GM12878 (cell line): ENCODE data around the gene ANO7. TPM values are rescaled to one million over a fixed set of nuclear protein-coding genes. Genes with fewer than 3 reads are reported as not detected.

Experiments
- ATF7 ChIP-seq: fragments of 450-650 bp; IDR thresholded peaks from 2 replicates; pipeline ENCODE4 v1.6.1; 2016; ENCODE audit warnings: low read depth, mild to moderate bottlenecking
- CEBPB ChIP-seq, 2 experiments: fragments of 150-350 bp in 1 of 2; IDR thresholded peaks; 2 replicates each; pipeline ENCODE4 v1.6.1; 2012 to 2014; ENCODE audit warnings: low read depth in 2 of 2, low read length in 2 of 2, borderline replicate concordance in 1 of 2, inconsistent platforms in 1 of 2
- E2F4 ChIP-seq: IDR thresholded peaks from 2 replicates; pipeline ENCODE4 v1.6.1; 2012; ENCODE audit warnings: low read depth, low read length, improper control_type of control experiment
- IRF3 ChIP-seq: fragments of 450-650 bp; IDR thresholded peaks from 2 replicates; pipeline ENCODE4 v1.6.1; 2014; ENCODE audit warnings: mild to moderate bottlenecking
- MEF2B ChIP-seq: fragments of 450-650 bp; IDR thresholded peaks from 2 replicates; pipeline ENCODE4 v1.6.1; 2018; ENCODE audit warnings: mild to moderate bottlenecking, moderate library complexity; ENCODE audit not compliant: partially characterized antibody, poor library complexity, severe bottlenecking
- NFXL1 ChIP-seq: fragments of 450-650 bp; IDR thresholded peaks from 2 replicates; pipeline ENCODE4 v1.6.1; 2017; ENCODE audit warnings: antibody characterized with exemption, mild to moderate bottlenecking, borderline replicate concordance
- NRF1 ChIP-seq: conservative IDR thresholded peaks from 2 replicates; pipeline ENCODE4 v1.6.1; 2011; ENCODE audit warnings: mild to moderate bottlenecking, low read depth, low read length, improper control_type of control experiment
- RBBP5 ChIP-seq: fragments of 200-600 bp; sonication (generic); conservative IDR thresholded peaks from 2 replicates; pipeline ENCODE4 v1.6.1; 2016
- SMAD5 ChIP-seq: IDR thresholded peaks from 2 replicates; pipeline ENCODE4 v1.6.1; 2016; ENCODE audit warnings: antibody characterized with exemption, low read depth
- SREBF1 ChIP-seq: IDR thresholded peaks from 2 replicates; pipeline ENCODE4 v1.6.1; 2012; ENCODE audit warnings: mild to moderate bottlenecking, low read length
- TBL1XR1 ChIP-seq: IDR thresholded peaks from 2 replicates; pipeline ENCODE4 v1.6.1; 2012; ENCODE audit warnings: low read depth, low read length, improper control_type of control experiment
- TCF7 ChIP-seq: IDR thresholded peaks from 2 replicates; pipeline ENCODE4 v1.6.1; 2014; ENCODE audit warnings: antibody characterized with exemption, borderline replicate concordance
- ZNF687 ChIP-seq: fragments of 450-650 bp; IDR thresholded peaks from 2 replicates; pipeline ENCODE4 v1.6.1; 2017; ENCODE audit warnings: mild to moderate bottlenecking, moderate library complexity
- polyA plus RNA-seq, 11 experiments: library from polyadenylated mRNA; depleted of rRNA in 4 of 11; unstranded in 6 of 11; stranded (reverse) in 5 of 11; fragments of >200 nt; fragmentation: Nextera tagmentation in 4 of 11; fragmentation: Illumina TruSeq in 1 of 11; extraction: Ambion mirVana in 4 of 11; extraction: Trizol in 1 of 11; gene quantifications; 1 replicate in 1 of 11; 2 replicates in 10 of 11; pipeline versions ENCODE4 v1.2.1 to v1.2.3, GENCODE V29; 2011 to 2016; ENCODE audit warnings: inconsistent platforms in 2 of 11, missing spikeins in 2 of 11, low read depth in 1 of 11
- total RNA-seq, 4 experiments: library from RNA; depleted of rRNA in 3 of 4; stranded (reverse); fragments of >200 nt in 3 of 4; fragmentation: Illumina TruSeq in 1 of 4; extraction: Trizol in 1 of 4; gene quantifications; 2 replicates each; pipeline versions ENCODE4 v1.2.1 to v1.2.3, GENCODE V29; 2013 to 2021
- TF ChIP-seq, protein P1 (sequence below): fragments of 450-650 bp; IDR thresholded peaks from 2 replicates; pipeline ENCODE4 v1.6.1; 2017; ENCODE audit warnings: mild to moderate bottlenecking, moderate library complexity
- TF ChIP-seq, protein P2 (sequence below): IDR thresholded peaks from 2 replicates; pipeline ENCODE4 v1.6.1; 2011; ENCODE audit warnings: borderline replicate concordance, low read depth, mild to moderate bottlenecking, moderate library complexity, low read length; ENCODE audit not compliant: insufficient read depth, poor library complexity, severe bottlenecking
- TF ChIP-seq, protein P3 (sequence below): IDR thresholded peaks from 2 replicates; pipeline ENCODE4 v1.6.1; 2011; ENCODE audit warnings: low read depth, low read length, improper control_type of control experiment, borderline replicate concordance

The ANO7 gene
- total and polyA plus RNA-seq, 10 of the 15 experiments (the other 5 are each of a cell fraction or from before 2014, with no cell fraction given) = 0.08 to 1.4 (median 0.44) TPM

DNA sequence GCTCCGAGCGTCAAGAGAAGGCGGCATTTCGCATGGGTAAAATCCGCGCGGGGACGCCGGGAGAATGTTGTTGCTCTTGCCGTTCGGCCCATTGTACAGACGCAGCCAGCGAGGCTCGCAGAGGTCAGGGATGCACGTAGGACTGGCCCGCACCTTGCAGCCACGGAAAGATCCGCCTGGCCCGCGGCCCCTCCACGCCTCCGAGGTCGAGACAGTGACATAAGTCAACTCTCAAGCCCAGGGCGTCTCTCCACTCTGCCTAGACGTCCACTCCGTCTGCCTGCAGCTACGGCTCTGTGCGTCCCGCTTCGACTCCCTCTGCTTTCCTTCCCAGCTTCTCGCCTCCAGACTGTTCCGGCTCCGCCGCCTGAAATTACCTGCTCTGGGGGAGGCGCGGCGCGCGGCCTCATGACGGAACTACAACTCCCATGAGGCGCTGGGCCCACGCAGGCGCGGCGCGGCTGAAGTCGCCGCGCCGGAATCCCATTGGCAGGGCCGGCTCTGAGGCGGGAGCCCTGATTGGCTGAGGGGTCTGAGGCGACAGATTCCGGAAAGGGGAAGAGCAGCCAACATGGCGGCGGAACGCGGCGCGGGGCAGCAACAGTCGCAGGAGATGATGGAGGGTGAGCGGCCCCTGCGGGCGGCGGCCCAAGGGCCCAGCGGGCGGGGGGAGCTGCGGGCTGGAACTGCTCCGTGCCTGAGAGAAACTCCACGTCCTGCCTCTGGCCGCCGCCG, 38.4 kb upstream of the ANO7 start, which contains the start of gene PPP1R7 (continued):
- TF ChIP-seq TCF7 (no peak), MEF2B (no peak), ATF7 (no peak), NFXL1 (no peak), TBL1XR1 (no peak), E2F4 (peak; percentile 73), SMAD5 (no peak), CEBPB (IDR thresholded peaks at IDR 0.05; ENCODE audit: borderline replicate concordance in 1 of 2, low read depth in 2 of 2, low read length in 2 of 2) (no peak), RBBP5 (no peak), SREBF1 (peak; percentile 79), NRF1 (peak; percentile 78), ZNF687 (no peak), IRF3 (peak; percentile 43; the same call in 1 of the 2 replicates)
- TF ChIP-seq, protein P1, sequence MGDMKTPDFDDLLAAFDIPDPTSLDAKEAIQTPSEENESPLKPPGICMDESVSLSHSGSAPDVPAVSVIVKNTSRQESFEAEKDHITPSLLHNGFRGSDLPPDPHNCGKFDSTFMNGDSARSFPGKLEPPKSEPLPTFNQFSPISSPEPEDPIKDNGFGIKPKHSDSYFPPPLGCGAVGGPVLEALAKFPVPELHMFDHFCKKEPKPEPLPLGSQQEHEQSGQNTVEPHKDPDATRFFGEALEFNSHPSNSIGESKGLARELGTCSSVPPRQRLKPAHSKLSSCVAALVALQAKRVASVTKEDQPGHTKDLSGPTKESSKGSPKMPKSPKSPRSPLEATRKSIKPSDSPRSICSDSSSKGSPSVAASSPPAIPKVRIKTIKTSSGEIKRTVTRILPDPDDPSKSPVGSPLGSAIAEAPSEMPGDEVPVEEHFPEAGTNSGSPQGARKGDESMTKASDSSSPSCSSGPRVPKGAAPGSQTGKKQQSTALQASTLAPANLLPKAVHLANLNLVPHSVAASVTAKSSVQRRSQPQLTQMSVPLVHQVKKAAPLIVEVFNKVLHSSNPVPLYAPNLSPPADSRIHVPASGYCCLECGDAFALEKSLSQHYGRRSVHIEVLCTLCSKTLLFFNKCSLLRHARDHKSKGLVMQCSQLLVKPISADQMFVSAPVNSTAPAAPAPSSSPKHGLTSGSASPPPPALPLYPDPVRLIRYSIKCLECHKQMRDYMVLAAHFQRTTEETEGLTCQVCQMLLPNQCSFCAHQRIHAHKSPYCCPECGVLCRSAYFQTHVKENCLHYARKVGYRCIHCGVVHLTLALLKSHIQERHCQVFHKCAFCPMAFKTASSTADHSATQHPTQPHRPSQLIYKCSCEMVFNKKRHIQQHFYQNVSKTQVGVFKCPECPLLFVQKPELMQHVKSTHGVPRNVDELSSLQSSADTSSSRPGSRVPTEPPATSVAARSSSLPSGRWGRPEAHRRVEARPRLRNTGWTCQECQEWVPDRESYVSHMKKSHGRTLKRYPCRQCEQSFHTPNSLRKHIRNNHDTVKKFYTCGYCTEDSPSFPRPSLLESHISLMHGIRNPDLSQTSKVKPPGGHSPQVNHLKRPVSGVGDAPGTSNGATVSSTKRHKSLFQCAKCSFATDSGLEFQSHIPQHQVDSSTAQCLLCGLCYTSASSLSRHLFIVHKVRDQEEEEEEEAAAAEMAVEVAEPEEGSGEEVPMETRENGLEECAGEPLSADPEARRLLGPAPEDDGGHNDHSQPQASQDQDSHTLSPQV = no peak
- TF ChIP-seq, protein P2, sequence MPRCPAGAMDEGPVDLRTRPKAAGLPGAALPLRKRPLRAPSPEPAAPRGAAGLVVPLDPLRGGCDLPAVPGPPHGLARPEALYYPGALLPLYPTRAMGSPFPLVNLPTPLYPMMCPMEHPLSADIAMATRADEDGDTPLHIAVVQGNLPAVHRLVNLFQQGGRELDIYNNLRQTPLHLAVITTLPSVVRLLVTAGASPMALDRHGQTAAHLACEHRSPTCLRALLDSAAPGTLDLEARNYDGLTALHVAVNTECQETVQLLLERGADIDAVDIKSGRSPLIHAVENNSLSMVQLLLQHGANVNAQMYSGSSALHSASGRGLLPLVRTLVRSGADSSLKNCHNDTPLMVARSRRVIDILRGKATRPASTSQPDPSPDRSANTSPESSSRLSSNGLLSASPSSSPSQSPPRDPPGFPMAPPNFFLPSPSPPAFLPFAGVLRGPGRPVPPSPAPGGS = no peak
- TF ChIP-seq, protein P3, sequence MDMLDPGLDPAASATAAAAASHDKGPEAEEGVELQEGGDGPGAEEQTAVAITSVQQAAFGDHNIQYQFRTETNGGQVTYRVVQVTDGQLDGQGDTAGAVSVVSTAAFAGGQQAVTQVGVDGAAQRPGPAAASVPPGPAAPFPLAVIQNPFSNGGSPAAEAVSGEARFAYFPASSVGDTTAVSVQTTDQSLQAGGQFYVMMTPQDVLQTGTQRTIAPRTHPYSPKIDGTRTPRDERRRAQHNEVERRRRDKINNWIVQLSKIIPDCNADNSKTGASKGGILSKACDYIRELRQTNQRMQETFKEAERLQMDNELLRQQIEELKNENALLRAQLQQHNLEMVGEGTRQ = no peak
